Neural progenitor cell (in vitro differentiated cells): ENCODE results near the gene KLHL20. TPM values are rescaled to one million over a fixed set of nuclear protein-coding genes. Genes with fewer than 3 reads are reported as not detected.
"Not testable (repeated sequence)": the region's sequence is repeated elsewhere in the genome, so short reads cannot be mapped to it uniquely, and the experiment has no call there.

Experiments used
- DNase-seq: peaks from one replicate; pipeline ENCODE4 v3.0.0-alpha.2; 2016; ENCODE audit warnings: low spot score
- H2AFZ ChIP-seq: fragments of 200-600 bp; sonication (generic); replicated peaks from 2 replicates; pipeline ENCODE4 v1.6.1; 2016; ENCODE audit warnings: antibody characterized with exemption
- H3F3A ChIP-seq: fragments of 200-600 bp; sonication (generic); 2 replicates; pipeline ENCODE4 v1.6.1; 2016; ENCODE audit warnings: antibody characterized with exemption, low read depth
- H3K27ac ChIP-seq: fragments of 200-600 bp; sonication (generic); 2 replicates; pipeline ENCODE4 v1.5.1; 2016; ENCODE audit warnings: mild to moderate bottlenecking
- H3K27me3 ChIP-seq: fragments of 200-600 bp; sonication (generic); 2 replicates; pipeline ENCODE4 v1.6.1; 2016; ENCODE audit warnings: mild to moderate bottlenecking, moderate library complexity
- H3K36me3 ChIP-seq: fragments of 200-600 bp; sonication (generic); 2 replicates; pipeline ENCODE4 v1.5.1; 2016
- H3K4me1 ChIP-seq: fragments of 200-600 bp; sonication (generic); 2 replicates; pipeline ENCODE4 v1.6.1; 2016; ENCODE audit warnings: mixed run types
- H3K4me2 ChIP-seq: fragments of 200-600 bp; sonication (generic); 2 replicates; pipeline ENCODE4 v1.6.1; 2016
- H3K4me3 ChIP-seq: fragments of 200-600 bp; sonication (generic); 2 replicates; pipeline ENCODE4 v1.5.1; 2016
- H3K79me2 ChIP-seq: fragments of 200-600 bp; sonication (generic); 2 replicates; pipeline ENCODE4 v1.6.1; 2016; ENCODE audit warnings: low read depth
- H3K9ac ChIP-seq: fragments of 200-600 bp; sonication (generic); 2 replicates; pipeline ENCODE4 v1.6.1; 2016
- H3K9me3 ChIP-seq: fragments of 200-600 bp; sonication (generic); 2 replicates; pipeline ENCODE4 v1.5.1; 2016; ENCODE audit warnings: low read depth
- H4K20me1 ChIP-seq: fragments of 200-600 bp; sonication (generic); 2 replicates; pipeline ENCODE4 v1.6.1; 2016; ENCODE audit warnings: low read depth
- H3K27ac Mint-ChIP-seq: 3 replicates; pipeline ENCODE4 v1.8.0; 2021; ENCODE audit warnings: mixed read lengths
- H3K27me3 Mint-ChIP-seq: 2 replicates; pipeline ENCODE4 v1.8.0; 2022; ENCODE audit warnings: low read depth, mild to moderate bottlenecking, inconsistent platforms, moderate library complexity, mixed read lengths; ENCODE audit not compliant: insufficient read depth
- H3K36me3 Mint-ChIP-seq: 3 replicates; pipeline ENCODE4 v1.8.0; 2021; ENCODE audit warnings: mixed read lengths
- H3K4me1 Mint-ChIP-seq: 3 replicates; pipeline ENCODE4 v1.8.0; 2021; ENCODE audit warnings: mixed read lengths
- H3K4me3 Mint-ChIP-seq: 3 replicates; pipeline ENCODE4 v1.8.0; 2021; ENCODE audit warnings: mild to moderate bottlenecking, moderate library complexity, mixed read lengths
- H3K9me3 Mint-ChIP-seq: 3 replicates; pipeline ENCODE4 v1.8.0; 2020; ENCODE audit warnings: mixed read lengths
- CTCF ChIP-seq: fragments of 200-600 bp; sonication (generic); IDR thresholded peaks from 2 replicates; pipeline ENCODE4 v1.5.1; 2017; ENCODE audit warnings: antibody characterized with exemption, mild to moderate bottlenecking
- EZH2 ChIP-seq: fragments of 200-600 bp; sonication (generic); IDR thresholded peaks from 2 replicates; pipeline ENCODE4 v1.6.1; 2017; ENCODE audit warnings: antibody characterized with exemption, mild to moderate bottlenecking, moderate library complexity
- EZH2phosphoT487 ChIP-seq: fragments of 200-600 bp; sonication (generic); IDR thresholded peaks from 2 replicates; pipeline ENCODE4 v1.6.1; 2017; ENCODE audit warnings: antibody characterized with exemption
- total RNA-seq: library from RNA; depleted of rRNA; stranded (reverse); fragments of >200 nt; gene quantifications from 2 replicates; pipeline ENCODE4 v1.2.3, GENCODE V29; 2015; ENCODE audit warnings: low replicate concordance

KLHL20 gene
- total RNA-seq, 1 donor from 2014 or later: 30.4 TPM

- Mint-ChIP-seq H3K9me3 (peaks cover 34% of the 10 kb centered on the region), H3K4me1 (no peaks in the 10 kb centered on the region), H3K27me3 (no peaks in the 10 kb centered on the region), H3K4me3 (no peak overlapping the region), H3K27ac (no peak overlapping the region), H3K36me3 (peaks cover 38% of the 10 kb centered on the region)
- Histone ChIP-seq H3K4me1 (no peaks in the 10 kb centered on the region), H3K36me3 (no peaks in the 10 kb centered on the region), H4K20me1 (no peaks in the 10 kb centered on the region), H3K27me3 (no peaks in the 10 kb centered on the region), H3F3A (no peaks in the 10 kb centered on the region), H3K79me2 (peaks cover 18% of the 10 kb centered on the region), H3K9ac (no peak overlapping the region), H3K27ac (no peak overlapping the region), H3K4me2 (no peak overlapping the region), H3K9me3 (no peaks in the 10 kb centered on the region), H3K4me3 (no peak overlapping the region), H2AFZ (no peak overlapping the region)
- TF ChIP-seq CTCF (no peak), EZH2 (no peak), EZH2phosphoT487 (no peak)
- DNase-seq: no peak
Measured at GRCh38 chr1:173733912-173734311, 19.1 kb downstream of the KLHL20 start.

- not testable (repeated sequence) for H3K27me3 ChIP-seq, H3K4me1 ChIP-seq, H3K36me3 ChIP-seq, DNase-seq, H3K27ac ChIP-seq, H3K27ac Mint-ChIP-seq, H3K4me1 Mint-ChIP-seq, H4K20me1 ChIP-seq, H3F3A ChIP-seq, H3K4me3 ChIP-seq, H3K4me2 ChIP-seq, H3K27me3 Mint-ChIP-seq, H3K9ac ChIP-seq, H2AFZ ChIP-seq, H3K9me3 ChIP-seq, H3K4me3 Mint-ChIP-seq
- Mint-ChIP-seq H3K9me3 (peaks cover 41% of the 10 kb centered on the region), H3K36me3 (peaks cover 54% of the 10 kb centered on the region)
- peaks cover 27% of the 10 kb centered on the region for H3K79me2 ChIP-seq
Measured at GRCh38 chr1:173736104-173736503, 21.3 kb downstream of the KLHL20 start.

GRCh38 chr1:173742203-173742886, 27.6 kb downstream of the KLHL20 start:
- H3K27ac Mint-ChIP-seq: no peak overlapping the region
- Histone ChIP-seq H3K27me3 (no peaks in the 10 kb centered on the region), H3K4me1 (no peaks in the 10 kb centered on the region), H2AFZ (no peak overlapping the region), H3K79me2 (peaks cover 36% of the 10 kb centered on the region), H3F3A (no peaks in the 10 kb centered on the region), H4K20me1 (no peaks in the 10 kb centered on the region), H3K4me2 (no peak overlapping the region), H3K36me3 (peaks cover 4% of the 10 kb centered on the region), H3K9ac (no peak overlapping the region), H3K27ac (no peak overlapping the region), H3K9me3 (no peaks in the 10 kb centered on the region), H3K4me3 (no peak overlapping the region)
- TF ChIP-seq CTCF (no peak), EZH2phosphoT487 (no peak), EZH2 (no peak)
- H3K9me3 Mint-ChIP-seq: peaks cover 26% of the 10 kb centered on the region
- H3K4me3 Mint-ChIP-seq: no peak overlapping the region
- H3K36me3 Mint-ChIP-seq: peaks cover 41% of the 10 kb centered on the region
- peaks cover 2% of the 10 kb centered on the region for H3K27me3 Mint-ChIP-seq
- DNase-seq: no peak
- no peaks in the 10 kb centered on the region for H3K4me1 Mint-ChIP-seq

GRCh38 chr1:173744651-173745050, 29.9 kb downstream of the KLHL20 start:
- peaks cover 23% of the 10 kb centered on the region for H3K36me3 Mint-ChIP-seq
- peaks cover 2% of the 10 kb centered on the region for H3K27me3 Mint-ChIP-seq
- H4K20me1 ChIP-seq: no peaks in the 10 kb centered on the region

More at GRCh38 chr1:173744651-173745050, 29.9 kb downstream of the KLHL20 start:
- Histone ChIP-seq H3K79me2 (peaks cover 13% of the 10 kb centered on the region), H3K4me2 (no peak overlapping the region), H3K27me3 (no peaks in the 10 kb centered on the region), H3K27ac (no peak overlapping the region), H2AFZ (no peak overlapping the region), H3K4me1 (no peaks in the 10 kb centered on the region), H3K36me3 (peaks cover 4% of the 10 kb centered on the region), H3K4me3 (no peak overlapping the region), H3F3A (no peaks in the 10 kb centered on the region), H3K9me3 (no peaks in the 10 kb centered on the region), H3K9ac (no peak overlapping the region)
- Mint-ChIP-seq H3K27ac (no peak overlapping the region), H3K4me3 (no peak overlapping the region), H3K9me3 (peaks cover 9% of the 10 kb centered on the region), H3K4me1 (no peaks in the 10 kb centered on the region)
- TF ChIP-seq EZH2: no peak
- no peak for TF ChIP-seq EZH2phosphoT487
- no peak for TF ChIP-seq CTCF
- DNase-seq: no peak
